Left ventricle myocardium inferior (tissue), 1 donor: ENCODE data around the gene SRRM1. TPM values are rescaled to one million over a fixed set of nuclear protein-coding genes. Genes with fewer than 3 reads are reported as not detected.
"Not testable (repeated sequence)": the region's sequence is repeated elsewhere in the genome, so short reads cannot be mapped to it uniquely, and the experiment has no call there.

Experiments
- DNase-seq: peaks from one replicate; pipeline ENCODE4 v3.0.0-alpha.2; 2020
- H3K27ac ChIP-seq: fragments of 200-600 bp; replicated peaks from 2 replicates; pipeline ENCODE4 v1.8.0; 2021
- H3K27me3 ChIP-seq: fragments of 200-600 bp; 2 replicates; pipeline ENCODE4 v1.8.0; 2021; ENCODE audit warnings: low read depth
- H3K36me3 ChIP-seq: fragments of 200-600 bp; 2 replicates; pipeline ENCODE4 v1.8.0; 2021
- H3K4me1 ChIP-seq: fragments of 200-600 bp; 2 replicates; pipeline ENCODE4 v1.8.0; 2021
- H3K4me3 ChIP-seq: fragments of 200-600 bp; 2 replicates; pipeline ENCODE4 v1.8.0; 2021; ENCODE audit warnings: mild to moderate bottlenecking, moderate library complexity
- H3K9me3 ChIP-seq: fragments of 200-600 bp; replicated peaks from 2 replicates; pipeline ENCODE4 v1.8.0; 2021
- intact Hi-C: fragments of 100-400 bp; cut with micrococcal nuclease; formaldehyde crosslinking; loops from one replicate; pipeline ENCODE4 v1.11.0; 2022
- total RNA-seq: library from RNA; stranded (reverse); fragmentation: NEBNext Ultra II Directional; extraction: Animal tissue kit (Norgen Biotek cat#: 25700); gene quantifications from one replicate; pipeline ENCODE4 v1.2.1, GENCODE V29; 2021
- TF ChIP-seq, protein P1 (sequence below): fragments of 200-600 bp; IDR thresholded peaks from 2 replicates; pipeline ENCODE4 v1.8.0; 2021; ENCODE audit warnings: antibody characterized with exemption, mild to moderate bottlenecking, borderline replicate concordance
- donor health status: DM: no; HTN: yes; CAD: no; lungs with severe emphysema.

Gene SRRM1
- total RNA-seq, 1 donor from 2014 or later, result 60.8 TPM

DNA sequence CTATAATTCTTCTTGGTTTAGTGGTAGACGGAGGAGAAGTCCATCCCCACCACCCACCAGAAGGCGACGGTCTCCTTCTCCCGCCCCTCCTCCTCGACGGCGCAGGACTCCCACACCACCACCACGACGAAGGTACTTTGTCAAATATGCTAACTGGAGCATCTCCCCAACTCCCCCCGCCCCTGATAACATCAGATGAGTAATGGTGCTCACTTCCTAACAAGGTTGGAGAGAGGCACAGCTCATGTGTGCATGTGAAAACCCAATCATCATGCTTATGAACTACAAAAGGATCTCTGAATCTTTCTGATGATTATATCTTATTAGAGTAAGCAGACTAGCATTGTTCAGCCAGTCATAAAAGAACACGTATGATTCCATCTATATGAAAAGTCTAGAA is 23.7 kb downstream of the SRRM1 start:
- intact Hi-C loops, result no loop called here
- Histone ChIP-seq H3K4me1 (peaks cover 7% of the 10 kb centered on the region), H3K27me3 (no peaks in the 10 kb centered on the region), H3K9me3 (no peaks in the 10 kb centered on the region), H3K4me3 (no peak overlapping the region), H3K36me3 (peaks cover 100% of the 10 kb centered on the region), H3K27ac (no peak overlapping the region)
- no peak for DNase-seq
- TF ChIP-seq, protein P1, sequence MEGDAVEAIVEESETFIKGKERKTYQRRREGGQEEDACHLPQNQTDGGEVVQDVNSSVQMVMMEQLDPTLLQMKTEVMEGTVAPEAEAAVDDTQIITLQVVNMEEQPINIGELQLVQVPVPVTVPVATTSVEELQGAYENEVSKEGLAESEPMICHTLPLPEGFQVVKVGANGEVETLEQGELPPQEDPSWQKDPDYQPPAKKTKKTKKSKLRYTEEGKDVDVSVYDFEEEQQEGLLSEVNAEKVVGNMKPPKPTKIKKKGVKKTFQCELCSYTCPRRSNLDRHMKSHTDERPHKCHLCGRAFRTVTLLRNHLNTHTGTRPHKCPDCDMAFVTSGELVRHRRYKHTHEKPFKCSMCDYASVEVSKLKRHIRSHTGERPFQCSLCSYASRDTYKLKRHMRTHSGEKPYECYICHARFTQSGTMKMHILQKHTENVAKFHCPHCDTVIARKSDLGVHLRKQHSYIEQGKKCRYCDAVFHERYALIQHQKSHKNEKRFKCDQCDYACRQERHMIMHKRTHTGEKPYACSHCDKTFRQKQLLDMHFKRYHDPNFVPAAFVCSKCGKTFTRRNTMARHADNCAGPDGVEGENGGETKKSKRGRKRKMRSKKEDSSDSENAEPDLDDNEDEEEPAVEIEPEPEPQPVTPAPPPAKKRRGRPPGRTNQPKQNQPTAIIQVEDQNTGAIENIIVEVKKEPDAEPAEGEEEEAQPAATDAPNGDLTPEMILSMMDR, result no peak

DNA sequence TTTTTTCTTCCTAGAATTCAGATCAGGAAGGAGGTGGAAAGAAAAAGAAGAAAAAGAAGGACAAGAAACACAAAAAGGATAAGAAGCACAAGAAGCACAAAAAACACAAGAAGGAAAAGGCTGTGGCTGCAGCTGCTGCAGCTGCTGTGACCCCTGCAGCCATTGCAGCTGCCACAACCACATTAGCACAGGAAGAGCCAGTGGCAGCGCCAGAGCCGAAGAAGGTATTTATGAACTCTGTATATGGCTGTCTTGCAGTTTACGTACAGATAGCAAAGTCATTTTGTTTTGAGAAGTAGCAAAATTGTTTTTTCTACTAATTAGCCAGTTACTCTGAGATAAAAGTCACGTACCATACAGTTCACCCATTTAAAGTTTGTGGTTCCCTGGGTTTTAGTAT is 28.3 kb downstream of the SRRM1 start:
- H3K9me3 ChIP-seq, H3K4me1 ChIP-seq, H3K27ac ChIP-seq, H3K4me3 ChIP-seq, H3K27me3 ChIP-seq, DNase-seq, intact Hi-C loops: not testable (repeated sequence)
- peaks cover 92% of the 10 kb centered on the region for H3K36me3 ChIP-seq

DNA sequence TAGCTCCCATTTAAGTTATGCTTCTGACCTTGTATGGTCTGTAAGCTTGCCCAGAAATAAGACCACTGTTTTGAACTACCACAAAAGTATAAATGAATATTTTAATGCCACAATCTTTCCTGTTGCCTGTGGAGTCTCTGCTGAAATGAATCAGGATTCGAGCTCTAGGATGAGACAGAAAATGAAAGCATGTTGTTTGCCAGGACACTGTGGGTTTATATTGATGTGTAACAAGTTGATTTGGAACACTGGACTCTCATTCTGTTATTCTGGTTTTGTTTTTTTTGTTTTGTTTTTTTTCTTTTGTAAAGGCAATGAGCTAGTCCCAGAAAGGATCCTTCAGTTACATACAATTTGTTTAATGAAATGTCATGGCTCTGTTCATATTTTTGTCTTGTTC is 29.6 kb downstream of the SRRM1 start:
- intact Hi-C loops, H3K9me3 ChIP-seq, H3K27me3 ChIP-seq, H3K27ac ChIP-seq, H3K4me3 ChIP-seq, H3K4me1 ChIP-seq, DNase-seq: not testable (repeated sequence)
- H3K36me3 ChIP-seq, result peaks cover 79% of the 10 kb centered on the region

DNA sequence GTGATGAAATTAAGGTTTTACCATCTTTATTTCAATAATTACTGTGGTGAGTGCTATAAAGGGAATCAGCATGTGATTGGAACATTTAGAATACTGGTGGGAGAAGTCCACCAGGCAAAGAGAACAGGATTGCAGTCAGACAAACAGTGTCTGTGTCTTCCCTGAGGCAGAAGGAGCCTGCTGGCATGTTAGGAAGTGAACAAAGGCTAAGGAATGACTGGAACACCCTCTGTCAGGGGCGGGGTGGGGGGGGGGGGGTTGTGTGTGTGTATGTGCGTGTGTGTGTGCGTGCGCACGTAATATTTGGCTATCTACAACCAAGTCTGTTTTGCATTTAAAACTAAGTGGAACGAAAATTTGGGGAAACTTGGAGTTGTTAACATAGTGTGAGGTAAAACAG is 30.2 kb downstream of the SRRM1 start:
- Histone ChIP-seq H3K36me3 (peaks cover 72% of the 10 kb centered on the region), H3K4me3 (no peak overlapping the region), H3K27me3 (no peaks in the 10 kb centered on the region), H3K4me1 (peaks cover 2% of the 10 kb centered on the region), H3K27ac (no peak overlapping the region), H3K9me3 (no peaks in the 10 kb centered on the region)
- TF ChIP-seq, protein P1, result no peak
- intact Hi-C loops, result no loop called here
- no peak for DNase-seq

DNA sequence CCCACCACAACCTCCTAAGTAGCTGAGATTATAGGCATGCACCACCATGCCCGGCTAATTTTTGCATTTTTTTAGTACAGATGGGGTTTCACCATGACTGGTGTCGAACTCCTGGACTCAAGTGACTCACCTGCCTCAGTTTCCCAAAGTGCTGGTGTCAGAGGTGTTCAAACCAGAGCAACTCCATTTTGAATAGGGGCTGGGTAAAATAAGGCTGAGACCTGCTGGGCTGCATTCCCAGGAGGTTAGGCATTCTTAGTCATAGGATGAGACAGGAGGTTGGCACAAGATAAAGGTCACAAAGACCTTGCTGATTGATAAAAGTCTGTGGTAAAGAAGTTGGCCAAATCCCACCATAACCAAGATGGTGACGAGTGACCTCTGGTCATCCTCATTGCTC is 35.3 kb downstream of the SRRM1 start:
- H3K4me3 ChIP-seq, H3K4me1 ChIP-seq, H3K27me3 ChIP-seq, DNase-seq, H3K9me3 ChIP-seq, H3K27ac ChIP-seq, intact Hi-C loops: not testable (repeated sequence)
- H3K36me3 ChIP-seq, result peaks cover 23% of the 10 kb centered on the region

DNA sequence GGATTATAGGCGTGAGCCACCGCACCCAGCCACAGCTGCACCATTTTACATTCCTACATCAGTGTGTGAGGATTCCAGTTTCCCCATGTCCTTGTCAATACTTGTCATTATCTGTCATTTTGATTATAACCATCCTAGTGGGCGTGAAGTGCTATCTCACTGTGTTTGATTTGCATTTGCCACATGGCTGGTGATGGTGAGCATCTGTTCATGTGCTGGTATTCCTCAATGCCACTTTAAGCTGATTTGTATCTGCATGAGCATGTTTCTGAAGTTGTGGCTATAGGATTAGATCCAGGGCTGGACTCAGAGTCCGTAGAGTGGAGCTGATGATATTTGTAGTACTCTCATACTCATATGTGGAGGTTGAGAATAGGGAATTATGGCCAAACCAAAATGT is 36.6 kb downstream of the SRRM1 start:
- DNase-seq, result no peak
- Histone ChIP-seq H3K4me3 (no peak overlapping the region), H3K4me1 (peaks cover 15% of the 10 kb centered on the region), H3K27ac (no peak overlapping the region), H3K27me3 (no peaks in the 10 kb centered on the region), H3K36me3 (peaks cover 10% of the 10 kb centered on the region), H3K9me3 (no peaks in the 10 kb centered on the region)
- TF ChIP-seq, protein P1, result no peak
- intact Hi-C loops, result no loop called here

DNA sequence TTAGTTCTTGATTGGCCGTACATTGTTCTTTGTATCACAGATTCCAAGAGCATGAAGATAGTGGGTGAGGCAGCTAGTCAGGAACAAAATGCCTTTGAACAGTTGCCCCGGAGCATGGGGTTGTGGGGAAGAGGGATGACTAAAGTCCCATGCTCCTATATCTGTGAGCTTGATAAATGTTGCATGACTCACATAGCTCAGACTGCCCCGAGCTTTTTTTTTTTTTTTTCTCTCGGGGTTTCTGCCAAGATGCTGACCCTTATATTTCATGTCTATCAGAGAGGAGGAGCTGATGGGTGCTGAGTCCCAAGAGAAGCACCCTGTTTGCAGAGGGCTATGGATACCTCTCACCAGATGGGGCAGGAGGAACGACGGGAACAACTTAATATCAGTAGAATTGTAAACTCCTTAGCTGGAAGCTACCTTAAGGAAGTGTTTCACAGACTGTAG is 40.6 kb downstream of the SRRM1 start:
- Histone ChIP-seq H3K4me3 (no peak overlapping the region), H3K36me3 (no peaks in the 10 kb centered on the region), H3K27ac (peak overlapping the region; percentile 75), H3K4me1 (peaks cover 11% of the 10 kb centered on the region), H3K9me3 (no peaks in the 10 kb centered on the region), H3K27me3 (no peaks in the 10 kb centered on the region)
- TF ChIP-seq, protein P1, result no peak
- no peak for DNase-seq
- intact Hi-C loops, result no loop called here
